ENCODE measurements around the gene MS4A1.
"Not testable (repeated sequence)": the region's sequence is repeated elsewhere in the genome, so short reads cannot be mapped to it uniquely, and the experiment has no call there.

The MS4A1 gene

DNA sequence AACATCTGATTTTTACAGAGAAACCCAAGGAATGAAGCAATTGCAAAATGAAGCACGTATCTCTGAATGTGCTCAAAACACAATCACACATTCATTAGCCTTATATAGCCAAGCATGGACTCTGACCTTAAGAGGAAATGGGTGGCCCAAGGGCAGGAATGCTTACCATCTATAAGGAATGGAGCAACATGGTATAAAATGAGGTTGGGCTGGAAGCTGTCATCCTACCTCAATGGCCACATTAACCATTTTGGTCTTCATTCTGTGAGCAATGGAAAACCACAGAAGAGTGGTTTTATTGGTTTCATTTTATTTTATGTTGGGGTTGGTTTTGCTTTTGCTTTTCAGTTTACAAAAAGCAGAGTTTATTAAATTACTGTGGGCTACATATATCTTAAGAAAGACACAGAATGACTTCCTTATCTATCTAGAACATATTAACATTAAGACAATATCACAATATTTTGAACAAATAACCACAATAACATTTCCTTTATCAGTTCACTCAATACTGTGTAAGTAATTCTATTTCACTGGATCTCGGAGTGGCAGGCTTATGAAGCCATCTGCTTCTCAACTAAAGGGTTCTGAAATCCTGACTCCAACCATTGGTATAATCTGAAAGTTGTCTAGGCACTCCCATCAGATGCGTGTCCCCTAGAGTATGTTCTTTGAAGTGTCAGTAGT, 48.7 kb downstream of the MS4A1 start:
- no peak for DNase-seq

- DNase-seq, result not testable (repeated sequence)
These were observed 54.0 kb downstream of the MS4A1 start for GRCh38 chr11:60509609-60510008.

- not testable (repeated sequence) for DNase-seq
These were observed 54.6 kb downstream of the MS4A1 start for GRCh38 chr11:60510209-60510608.

DNA sequence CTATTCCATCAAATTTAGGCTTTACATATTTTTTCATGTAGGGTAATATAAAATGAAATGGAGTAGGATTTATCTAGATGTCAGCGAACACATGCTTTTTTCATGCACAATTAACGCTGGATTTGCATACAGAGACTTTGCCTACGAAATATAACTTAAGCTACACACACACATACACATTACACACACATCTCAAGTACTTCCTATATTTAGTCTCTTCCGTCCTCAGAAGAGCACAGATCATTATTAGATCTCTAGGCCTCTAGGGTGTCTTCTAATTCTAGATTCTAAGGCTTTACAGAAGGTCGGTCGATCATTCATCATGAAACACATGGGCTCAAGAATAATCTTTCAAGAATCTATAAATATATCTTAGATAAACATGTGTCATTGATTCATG, 55.7 kb downstream of the MS4A1 start:
- DNase-seq, result no peak

DNA sequence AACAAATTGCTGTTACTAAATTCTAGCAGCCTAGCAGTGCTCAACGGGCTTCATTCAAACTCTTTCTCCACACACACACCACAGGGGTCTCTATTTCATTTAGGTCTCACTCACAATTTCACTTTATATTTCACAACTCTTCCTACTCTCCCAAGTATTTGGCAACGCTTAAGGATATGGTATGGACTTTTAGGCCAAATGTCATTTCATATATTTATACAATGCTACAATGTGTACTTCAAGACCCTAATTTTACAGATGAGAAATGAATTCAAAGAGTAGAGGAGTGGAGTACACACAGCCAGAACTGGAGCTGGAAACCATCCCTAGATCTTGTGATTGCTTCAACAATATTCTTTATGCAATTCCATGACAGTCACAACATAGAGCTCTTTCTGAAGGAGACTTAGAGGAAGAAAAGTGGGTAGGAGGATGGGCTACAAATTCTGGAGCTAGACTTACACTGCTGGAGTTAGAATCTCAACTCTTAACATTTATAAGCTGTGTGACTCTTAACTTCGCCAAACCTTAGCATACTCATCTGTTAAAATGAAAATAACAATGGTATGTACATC, 57.1 kb downstream of the MS4A1 start:
- no peak for DNase-seq

- no peak for DNase-seq
These were observed 58.1 kb downstream of the MS4A1 start for GRCh38 chr11:60513496-60514460.

DNA sequence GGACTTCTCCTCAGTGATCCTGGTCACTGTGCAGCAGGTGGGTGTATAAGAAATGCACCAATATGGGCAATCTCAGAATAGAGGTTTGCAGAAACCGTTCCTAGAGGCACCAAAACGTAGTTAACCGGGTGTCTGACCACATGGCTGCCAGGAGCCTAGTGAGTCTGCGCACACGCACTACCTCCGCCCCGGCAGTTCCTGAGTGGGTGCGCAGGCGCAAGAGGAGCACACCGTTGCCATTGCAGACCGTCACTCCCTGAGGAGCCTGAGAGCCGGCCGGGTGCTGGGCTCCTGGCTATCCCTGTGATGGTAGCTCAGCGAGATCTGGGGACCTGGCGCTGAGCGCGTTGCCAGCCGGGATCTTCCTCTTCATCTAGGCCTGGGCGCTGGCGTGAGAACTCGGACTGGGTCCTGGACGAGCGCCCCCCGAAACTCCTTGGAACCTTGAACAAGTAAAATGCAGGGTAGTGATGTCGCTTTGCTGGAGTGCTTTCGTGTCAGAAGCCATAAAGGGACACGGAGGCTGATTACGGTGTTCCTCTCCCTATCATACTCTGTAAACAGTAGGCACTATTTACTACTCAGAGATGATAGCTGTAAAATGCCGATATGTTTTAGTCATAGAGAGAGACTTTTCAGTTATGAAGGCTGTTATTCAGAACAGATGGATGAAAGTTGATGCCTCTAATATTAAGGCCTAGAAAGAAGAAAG, 59.7 kb downstream of the MS4A1 start, which contains the start of gene MS4A13:
Gene MS4A13, plus strand, starts transcription at position 249 of the 712 bp plus-strand sequence. CDS start 2,692 bp downstream, outside the sequence.
- no peak for DNase-seq

Measured in right forelimb (tissue), 1 donor.